Chondrocyte (in vitro differentiated cells): ENCODE results near the gene RARB. TPM values are rescaled to one million over a fixed set of nuclear protein-coding genes. Genes with fewer than 3 reads are reported as not detected.

Experiments used
- DNase-seq: peaks from one replicate; pipeline ENCODE4 v3.0.0; 2021; ENCODE audit warnings: mixed read lengths, low spot score
- H3K27ac Mint-ChIP-seq: one replicate; pipeline ENCODE4 v1.8.0; 2021; ENCODE audit warnings: mild to moderate bottlenecking, moderate library complexity, mixed read lengths; ENCODE audit not compliant: unreplicated experiment
- H3K27me3 Mint-ChIP-seq: 2 replicates; pipeline ENCODE4 v1.8.0; 2021; ENCODE audit warnings: low read depth, mixed read lengths
- H3K36me3 Mint-ChIP-seq: 2 replicates; pipeline ENCODE4 v1.8.0; 2021; ENCODE audit warnings: low read depth, mixed read lengths
- H3K4me1 Mint-ChIP-seq: 2 replicates; pipeline ENCODE4 v1.8.0; 2021; ENCODE audit warnings: low read depth, mild to moderate bottlenecking, mixed read lengths
- H3K4me3 Mint-ChIP-seq: one replicate; pipeline ENCODE4 v1.8.0; 2021; ENCODE audit warnings: mild to moderate bottlenecking, moderate library complexity, mixed read lengths; ENCODE audit not compliant: unreplicated experiment
- H3K9me3 Mint-ChIP-seq: 2 replicates; pipeline ENCODE4 v1.8.0; 2021; ENCODE audit warnings: low read depth, mixed read lengths
- total RNA-seq: library from RNA; stranded (reverse); gene quantifications from 3 replicates; pipeline ENCODE4 v1.2.1, GENCODE V29; 2021
- TF ChIP-seq, protein P1 (sequence below): fragments of 200-600 bp; sonication (generic); IDR thresholded peaks from 2 replicates; pipeline ENCODE4 v1.5.0; 2021; ENCODE audit warnings: antibody characterized with exemption, mild to moderate bottlenecking, moderate library complexity

RARB gene
- total RNA-seq, 1 donor from 2014 or later: 5.9 TPM

DNA sequence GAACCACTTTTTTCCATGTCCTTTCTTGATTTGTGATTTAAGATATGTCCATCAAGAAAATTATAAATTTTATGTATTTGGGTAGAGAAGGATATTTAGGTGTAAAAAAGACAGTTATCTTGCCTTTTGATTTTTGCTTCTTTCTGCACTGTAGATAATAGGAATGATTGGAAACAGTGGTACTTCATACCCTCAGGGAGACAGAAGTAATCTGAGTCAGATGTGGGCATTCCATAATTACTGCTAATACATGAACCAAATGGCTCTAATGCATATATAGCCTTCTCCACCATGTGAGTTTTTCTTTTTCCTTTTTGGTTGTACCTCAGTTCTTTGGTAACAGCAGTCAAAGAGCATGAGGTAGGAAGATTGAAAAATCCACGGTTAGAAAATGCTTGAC lies 67.2 kb downstream of the RARB start:
- H3K27ac Mint-ChIP-seq: no peak overlapping the region
- no peaks in the 10 kb centered on the region for H3K27me3 Mint-ChIP-seq
- H3K9me3 Mint-ChIP-seq: peaks cover 33% of the 10 kb centered on the region
- TF ChIP-seq, protein P1, sequence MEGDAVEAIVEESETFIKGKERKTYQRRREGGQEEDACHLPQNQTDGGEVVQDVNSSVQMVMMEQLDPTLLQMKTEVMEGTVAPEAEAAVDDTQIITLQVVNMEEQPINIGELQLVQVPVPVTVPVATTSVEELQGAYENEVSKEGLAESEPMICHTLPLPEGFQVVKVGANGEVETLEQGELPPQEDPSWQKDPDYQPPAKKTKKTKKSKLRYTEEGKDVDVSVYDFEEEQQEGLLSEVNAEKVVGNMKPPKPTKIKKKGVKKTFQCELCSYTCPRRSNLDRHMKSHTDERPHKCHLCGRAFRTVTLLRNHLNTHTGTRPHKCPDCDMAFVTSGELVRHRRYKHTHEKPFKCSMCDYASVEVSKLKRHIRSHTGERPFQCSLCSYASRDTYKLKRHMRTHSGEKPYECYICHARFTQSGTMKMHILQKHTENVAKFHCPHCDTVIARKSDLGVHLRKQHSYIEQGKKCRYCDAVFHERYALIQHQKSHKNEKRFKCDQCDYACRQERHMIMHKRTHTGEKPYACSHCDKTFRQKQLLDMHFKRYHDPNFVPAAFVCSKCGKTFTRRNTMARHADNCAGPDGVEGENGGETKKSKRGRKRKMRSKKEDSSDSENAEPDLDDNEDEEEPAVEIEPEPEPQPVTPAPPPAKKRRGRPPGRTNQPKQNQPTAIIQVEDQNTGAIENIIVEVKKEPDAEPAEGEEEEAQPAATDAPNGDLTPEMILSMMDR: no peak
- H3K4me1 Mint-ChIP-seq: peaks cover 69% of the 10 kb centered on the region
- H3K36me3 Mint-ChIP-seq: peaks cover 3% of the 10 kb centered on the region
- DNase-seq: no peak
- H3K4me3 Mint-ChIP-seq: no peak overlapping the region

DNA sequence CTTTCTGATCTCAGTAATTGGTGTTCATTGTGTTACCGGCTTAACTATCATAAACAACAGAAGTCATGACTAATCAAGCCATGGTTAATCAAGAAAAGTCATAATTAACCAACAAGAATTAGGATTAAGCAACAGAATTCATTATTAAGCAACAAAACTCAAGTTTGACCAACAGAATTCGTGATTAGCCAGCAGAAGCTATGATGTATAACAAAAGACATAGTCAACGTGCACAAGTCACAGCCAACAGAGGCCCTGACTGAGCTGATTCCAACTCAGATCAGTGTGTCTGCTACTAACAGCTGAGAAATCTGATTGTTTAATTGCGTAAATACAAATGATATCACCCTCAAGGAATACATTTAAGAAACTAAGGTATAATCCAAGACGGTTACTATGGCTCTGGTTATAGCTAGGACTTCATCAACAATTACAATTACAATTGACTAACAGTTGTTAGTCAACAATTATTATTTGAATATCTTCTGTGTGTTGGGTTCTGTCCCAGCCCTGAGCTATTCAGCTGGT lies 67.7 kb downstream of the RARB start:
- H3K36me3 Mint-ChIP-seq: peaks cover 3% of the 10 kb centered on the region
- H3K4me1 Mint-ChIP-seq: peaks cover 69% of the 10 kb centered on the region
- peaks cover 33% of the 10 kb centered on the region for H3K9me3 Mint-ChIP-seq
- H3K27ac Mint-ChIP-seq: no peak overlapping the region
- no peaks in the 10 kb centered on the region for H3K27me3 Mint-ChIP-seq
- TF ChIP-seq, protein P1: no peak
- no peak overlapping the region for H3K4me3 Mint-ChIP-seq
- DNase-seq: no peak

DNA sequence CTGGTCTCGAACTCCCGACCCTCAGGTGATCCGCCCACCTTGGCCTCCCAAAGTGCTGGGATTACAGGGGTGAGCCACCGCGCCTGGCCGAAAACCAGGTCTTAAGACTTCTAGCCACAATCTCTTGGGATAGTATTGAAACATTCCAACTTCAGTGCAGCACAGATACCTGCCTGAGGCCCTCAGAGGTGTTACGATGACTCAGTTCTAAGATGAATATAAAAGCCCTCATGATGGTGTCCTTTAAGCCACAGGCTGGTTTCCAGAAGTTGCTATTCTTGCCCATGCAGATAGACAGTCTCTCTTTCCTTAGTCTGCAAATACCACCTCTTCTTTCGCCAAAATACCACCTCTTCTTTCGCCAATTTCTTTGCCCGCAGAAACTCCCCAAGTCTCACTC lies 69.0 kb downstream of the RARB start:
- no peak overlapping the region for H3K4me3 Mint-ChIP-seq
- H3K36me3 Mint-ChIP-seq: peaks cover 3% of the 10 kb centered on the region
- peaks cover 61% of the 10 kb centered on the region for H3K4me1 Mint-ChIP-seq
- peaks cover 27% of the 10 kb centered on the region for H3K9me3 Mint-ChIP-seq
- H3K27ac Mint-ChIP-seq: no peak overlapping the region
- TF ChIP-seq, protein P1: no peak
- DNase-seq: no peak
- H3K27me3 Mint-ChIP-seq: no peaks in the 10 kb centered on the region

DNA sequence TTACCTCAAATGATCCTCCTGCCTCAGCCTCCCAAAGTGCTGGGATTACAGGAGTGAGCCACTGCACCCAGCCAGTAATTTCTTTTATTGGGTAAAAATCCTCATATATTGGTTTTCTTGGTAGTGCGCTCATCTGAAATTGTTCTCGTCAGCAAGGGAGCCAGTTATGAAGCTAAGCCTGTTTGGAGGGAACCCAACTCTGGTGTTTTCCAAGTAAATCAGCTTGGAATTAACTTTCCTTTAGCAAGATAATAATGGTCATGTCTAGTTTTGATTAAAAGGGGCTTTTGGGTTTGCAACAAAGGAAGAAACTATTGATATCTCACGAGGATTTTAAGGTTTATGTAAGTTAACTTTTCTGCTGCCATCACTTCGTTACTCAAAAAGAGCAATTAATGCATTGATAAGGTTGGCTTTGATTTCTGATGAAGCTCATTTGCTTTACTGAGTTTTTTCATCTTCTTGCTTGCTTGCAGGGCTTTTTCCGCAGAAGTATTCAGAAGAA lies 72.7 kb downstream of the RARB start:
- H3K27me3 Mint-ChIP-seq: no peaks in the 10 kb centered on the region
- DNase-seq: no peak
- H3K4me1 Mint-ChIP-seq: peaks cover 47% of the 10 kb centered on the region
- peaks cover 10% of the 10 kb centered on the region for H3K9me3 Mint-ChIP-seq
- TF ChIP-seq, protein P1: no peak
- no peak overlapping the region for H3K4me3 Mint-ChIP-seq
- no peak overlapping the region for H3K27ac Mint-ChIP-seq
- H3K36me3 Mint-ChIP-seq: peaks cover 7% of the 10 kb centered on the region

DNA sequence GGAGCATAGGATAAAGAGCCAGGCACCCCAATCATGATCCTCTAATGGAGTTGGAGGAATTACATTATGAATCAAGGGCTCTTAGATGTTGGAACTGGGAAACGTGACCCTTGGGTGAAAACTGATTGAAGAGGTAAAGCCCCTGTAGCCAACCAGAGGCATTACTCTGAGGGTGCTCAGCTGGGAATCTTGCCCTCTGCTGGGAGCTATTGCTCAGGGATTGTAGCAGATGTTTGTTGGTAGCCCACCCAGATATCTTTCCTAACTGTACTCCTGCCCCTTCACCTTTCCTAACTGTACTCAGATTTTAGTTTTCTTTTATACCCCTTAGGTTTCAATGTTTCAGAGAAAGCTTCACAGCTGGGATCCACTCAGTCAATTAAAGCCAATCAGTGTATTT lies 74.2 kb downstream of the RARB start:
- Mint-ChIP-seq H3K27ac (no peak overlapping the region), H3K4me1 (peaks cover 49% of the 10 kb centered on the region), H3K27me3 (no peaks in the 10 kb centered on the region), H3K4me3 (no peak overlapping the region), H3K36me3 (peaks cover 7% of the 10 kb centered on the region), H3K9me3 (peaks cover 5% of the 10 kb centered on the region)
- no peak for DNase-seq
- TF ChIP-seq, protein P1: no peak
